COLO668 (cell line): ENCODE measurements around the gene FAM204A.

Source experiments
- DNase-seq: peaks from one replicate; lab custom pipeline; 2025; ENCODE audit not compliant: unreplicated experiment; lab: John Stamatoyannopoulos, UW

FAM204A gene

GRCh38 chr10:118287076-118287806 is 54.9 kb downstream of the FAM204A start:
- DNase-seq, result no peak

DNA sequence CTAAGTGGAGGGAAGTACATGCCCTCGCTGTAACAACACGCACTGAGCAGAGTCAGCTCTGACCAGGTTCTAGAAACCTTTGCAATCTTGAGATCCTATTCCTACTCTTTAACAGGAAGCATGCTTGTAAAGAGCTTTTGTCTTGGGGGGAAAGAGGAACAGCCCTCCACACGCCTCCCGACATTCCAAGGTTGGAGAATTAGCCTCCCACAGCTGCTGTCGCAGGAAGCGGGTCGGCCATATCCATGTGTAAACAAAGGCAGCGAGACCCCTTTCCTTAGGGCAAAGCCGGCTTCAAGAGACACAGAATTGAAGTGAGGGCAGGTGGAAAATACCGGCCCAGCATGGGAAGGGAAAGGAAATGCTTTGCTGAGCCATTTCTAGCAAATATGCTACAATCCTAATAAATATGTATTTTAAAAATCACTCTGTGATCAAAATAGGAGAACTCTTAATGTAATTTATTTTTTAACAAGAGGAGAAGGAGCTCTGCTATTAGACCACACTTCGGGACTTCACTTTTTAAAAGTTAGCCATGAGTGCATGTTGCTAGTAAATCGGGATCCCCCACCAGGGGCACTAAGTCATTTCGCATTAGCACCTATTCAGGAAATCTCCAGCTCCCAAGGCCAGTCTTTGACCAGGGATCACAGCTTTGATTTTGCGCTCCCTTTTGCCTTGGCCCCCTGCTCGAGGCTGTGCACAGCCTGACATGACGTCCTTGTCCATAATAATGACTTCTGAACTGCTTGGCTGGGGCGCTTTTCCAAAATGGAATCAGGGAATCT is 55.9 kb downstream of the FAM204A start:
- no peak for DNase-seq

DNA sequence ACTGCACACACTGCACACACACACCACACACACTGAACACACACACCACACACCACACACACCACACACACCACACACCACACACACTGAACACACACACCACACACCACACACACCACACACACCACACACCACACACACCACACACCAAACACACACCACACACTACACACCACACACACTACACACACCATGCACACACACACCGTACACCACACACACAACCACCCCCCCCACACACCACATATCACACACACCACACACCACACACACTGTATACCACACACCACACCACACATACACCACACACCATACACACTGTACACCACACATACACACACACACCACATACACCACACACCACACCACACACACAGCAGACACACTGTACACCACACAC is 59.5 kb downstream of the FAM204A start:
- DNase-seq, result no peak

DNA sequence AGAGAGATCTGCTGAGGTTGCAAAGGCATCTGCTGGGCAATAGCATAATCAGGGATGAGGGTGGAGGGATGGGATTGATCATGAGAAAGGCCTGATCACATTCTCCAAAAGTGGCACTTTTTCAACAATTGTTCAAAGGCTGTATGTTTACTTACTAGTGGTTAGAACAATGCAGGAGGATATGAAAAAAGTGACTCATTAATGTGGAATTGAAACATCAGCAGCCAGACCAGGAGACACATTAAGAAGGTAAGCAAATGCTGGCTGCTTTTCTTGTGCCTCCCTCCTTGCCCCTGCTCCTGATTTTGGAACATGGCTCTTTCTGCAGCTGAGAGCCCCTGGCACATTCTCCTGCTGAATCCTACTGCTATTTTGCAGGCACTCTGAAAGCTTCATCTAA is 63.5 kb downstream of the FAM204A start:
- no peak for DNase-seq

DNA sequence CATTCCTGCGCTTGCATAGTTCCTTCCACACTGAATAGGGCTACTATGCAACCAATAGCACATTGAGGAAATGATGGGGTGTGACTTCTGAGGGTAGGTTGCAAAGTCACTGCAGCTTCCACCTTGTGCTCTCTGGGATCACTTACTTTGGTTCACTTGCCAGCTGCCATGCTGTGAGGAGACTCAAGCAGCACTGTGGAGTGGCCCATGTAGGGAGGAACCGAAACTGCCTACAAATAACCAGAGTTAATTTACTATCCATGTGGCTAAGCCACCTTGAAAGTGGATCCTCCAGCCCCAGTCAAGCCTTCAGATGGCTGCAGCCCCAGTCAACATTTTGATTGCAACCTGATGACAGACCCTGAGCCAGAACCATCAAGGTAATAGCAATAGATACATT is 64.3 kb downstream of the FAM204A start:
- DNase-seq, result no peak

GRCh38 chr10:118276727-118277126 is 65.4 kb downstream of the FAM204A start:
- DNase-seq, result no peak

- DNase-seq, result no peak
These were observed 65.9 kb downstream of the FAM204A start for GRCh38 chr10:118276204-118276603.

DNA sequence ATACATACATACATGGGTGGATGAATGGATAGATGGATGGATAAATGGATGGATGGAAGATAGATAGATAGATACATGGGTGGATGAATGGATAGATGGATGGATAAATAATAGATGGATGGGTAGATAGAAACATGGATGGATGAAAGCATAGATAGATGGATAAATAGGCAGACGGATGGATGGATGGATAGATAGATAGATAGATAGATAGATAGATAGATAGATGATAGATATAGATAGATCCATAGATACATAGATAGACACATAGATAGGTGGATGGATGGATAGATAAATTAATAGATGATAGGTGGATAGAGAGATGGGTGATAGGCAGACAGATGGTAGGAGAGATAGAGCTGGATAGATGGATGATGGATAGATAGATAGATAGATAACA is 68.5 kb downstream of the FAM204A start:
- no peak for DNase-seq

DNA sequence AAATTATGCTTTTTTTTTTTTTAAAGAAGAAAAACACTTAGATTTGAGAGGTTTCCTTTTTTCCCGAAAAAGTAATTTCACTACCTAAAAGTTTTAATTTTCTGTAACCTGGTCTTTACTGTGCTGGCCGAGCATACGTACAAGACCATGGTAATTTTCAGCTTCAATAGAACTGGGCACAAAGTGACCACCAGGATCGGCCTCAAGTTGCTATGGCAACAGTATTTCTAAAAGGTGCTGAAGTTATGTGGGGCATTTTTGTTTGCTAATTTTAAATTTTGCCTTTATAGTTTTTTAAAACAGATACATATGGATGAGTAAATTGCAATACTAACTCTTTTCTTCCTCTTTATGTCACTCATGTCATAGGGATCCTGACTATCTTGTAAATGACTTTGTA is 69.4 kb downstream of the FAM204A start:
- no peak for DNase-seq

DNA sequence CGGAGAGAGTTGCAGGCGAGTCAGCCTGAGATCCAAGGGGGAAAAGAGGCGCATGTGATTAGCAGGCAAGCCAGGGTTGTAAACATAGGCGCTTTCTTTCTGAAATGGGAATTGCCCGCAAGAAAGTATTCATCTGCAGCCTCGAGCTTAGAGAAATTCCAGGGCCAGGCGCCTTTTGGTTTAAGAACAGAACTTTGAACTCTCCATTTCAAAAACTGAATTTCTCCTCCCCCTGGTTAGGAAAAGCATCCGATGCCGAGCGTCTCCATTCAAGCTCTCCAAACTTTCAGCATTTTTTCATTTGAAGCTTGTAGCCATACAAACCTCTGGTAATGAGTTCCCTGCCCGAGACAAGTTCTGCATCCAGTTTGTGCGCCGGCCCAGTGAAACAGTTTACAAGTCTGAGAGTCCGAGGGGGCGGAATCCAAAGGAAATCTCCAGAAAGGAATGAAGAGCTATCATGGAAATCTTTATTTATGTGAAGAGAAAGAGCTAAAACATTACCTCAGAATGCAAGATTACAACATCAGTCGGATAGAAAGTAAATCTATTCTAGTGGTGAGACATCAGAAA is 69.9 kb downstream of the FAM204A start:
- no peak for DNase-seq

GRCh38 chr10:118271671-118272070 is 70.5 kb downstream of the FAM204A start:
- no peak for DNase-seq

DNA sequence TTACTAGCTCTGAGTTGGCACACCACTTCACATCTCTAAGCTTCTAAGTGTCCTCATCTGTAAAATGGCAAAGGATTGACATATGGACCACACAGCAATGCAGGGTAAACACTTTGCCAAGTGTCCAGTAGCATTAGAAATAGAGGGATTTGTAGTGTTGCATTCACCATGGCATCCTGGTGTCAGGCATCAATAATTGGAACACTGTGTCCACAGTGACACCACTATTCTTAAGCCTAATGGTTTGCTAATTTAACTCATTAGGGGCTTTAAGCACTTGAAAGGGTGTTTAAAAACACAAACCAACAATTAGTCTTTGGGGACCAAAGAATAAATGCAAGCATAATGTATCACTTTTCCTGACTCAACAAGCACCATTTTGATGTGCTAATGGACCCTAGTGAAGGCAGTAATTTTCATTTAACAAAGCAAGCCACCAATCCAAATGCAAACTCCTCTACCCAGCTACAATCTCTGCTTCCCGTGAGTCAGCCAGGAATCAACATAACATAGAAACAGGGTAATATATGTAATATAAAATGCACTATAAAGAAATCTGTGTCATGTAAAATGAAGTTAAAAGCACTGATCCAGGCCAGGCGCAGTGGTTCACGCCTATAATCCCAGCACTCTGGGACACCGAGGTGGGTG is 75.9 kb downstream of the FAM204A start:
- DNase-seq, result no peak

GRCh38 chr10:118264838-118265470 is 77.2 kb downstream of the FAM204A start:
- no peak for DNase-seq

DNA sequence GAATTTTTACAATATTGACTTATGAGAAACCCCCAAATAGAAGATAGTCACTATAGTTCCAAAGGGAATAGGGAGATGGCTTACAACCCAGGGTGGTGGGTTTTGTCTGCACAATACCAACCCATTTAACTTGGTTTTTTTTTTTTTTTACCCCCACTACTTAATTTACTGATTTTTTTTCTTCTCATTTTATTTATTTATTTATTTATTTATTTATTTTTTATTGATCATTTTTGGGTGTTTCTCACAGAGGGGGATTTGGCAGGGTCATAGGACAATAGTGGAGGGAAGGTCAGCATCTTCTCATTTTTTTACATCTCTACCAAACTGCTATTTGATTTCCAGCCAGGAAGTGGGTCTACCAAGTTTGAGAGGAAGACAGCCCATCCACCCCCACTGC is 77.9 kb downstream of the FAM204A start:
- no peak for DNase-seq

GRCh38 chr10:118262538-118262937 is 79.6 kb downstream of the FAM204A start:
- DNase-seq, result no peak

DNA sequence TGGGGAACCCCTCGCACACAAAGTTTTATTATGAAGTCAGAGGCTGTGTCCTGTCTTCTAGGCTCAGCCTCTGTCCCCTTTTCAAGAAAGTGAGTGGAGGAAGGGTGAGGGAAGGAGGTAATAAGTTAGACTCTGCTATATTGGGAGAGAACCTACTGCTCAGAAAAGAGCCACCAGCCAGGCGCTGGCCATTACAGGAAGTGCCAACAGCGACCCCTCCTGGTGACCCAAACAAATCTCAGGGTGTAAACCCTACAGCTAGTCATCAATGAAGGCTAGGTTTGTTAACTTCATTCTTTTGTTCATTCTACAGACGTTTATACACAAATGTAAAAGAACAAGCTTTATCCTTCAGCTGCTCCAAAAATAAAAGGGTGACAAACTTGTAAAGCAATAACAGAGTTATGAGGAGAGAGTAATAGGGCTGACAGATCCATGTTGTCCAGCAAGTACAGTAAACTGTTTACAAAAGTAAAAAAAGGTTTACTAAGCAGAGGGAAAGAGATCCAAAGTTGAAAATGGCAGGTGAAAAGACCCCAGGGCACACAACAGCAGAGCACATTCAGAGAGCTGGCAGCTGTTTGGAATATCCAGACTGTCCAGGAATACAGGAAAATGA is 82.7 kb downstream of the FAM204A start:
- peak; percentile 17 for DNase-seq

DNA sequence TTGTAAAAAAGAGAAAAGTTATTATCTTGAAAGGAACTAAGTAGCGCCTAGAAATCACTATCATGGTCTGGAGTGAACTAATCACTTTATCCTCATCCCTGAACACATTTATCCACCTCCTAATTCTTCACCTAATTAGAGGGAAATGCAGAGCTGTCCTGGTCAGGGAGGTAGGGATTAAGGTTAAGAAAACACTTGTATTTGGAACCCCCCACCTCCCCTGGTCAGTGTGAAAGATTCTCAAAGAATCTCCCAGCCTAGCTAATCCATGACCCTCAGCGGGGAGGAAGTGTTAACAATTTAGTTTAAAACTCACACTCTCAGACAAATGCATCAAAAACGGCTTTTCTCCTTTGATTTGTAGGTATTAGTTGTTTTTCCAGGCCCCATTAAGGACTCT is 83.8 kb downstream of the FAM204A start:
- DNase-seq, result no peak

DNA sequence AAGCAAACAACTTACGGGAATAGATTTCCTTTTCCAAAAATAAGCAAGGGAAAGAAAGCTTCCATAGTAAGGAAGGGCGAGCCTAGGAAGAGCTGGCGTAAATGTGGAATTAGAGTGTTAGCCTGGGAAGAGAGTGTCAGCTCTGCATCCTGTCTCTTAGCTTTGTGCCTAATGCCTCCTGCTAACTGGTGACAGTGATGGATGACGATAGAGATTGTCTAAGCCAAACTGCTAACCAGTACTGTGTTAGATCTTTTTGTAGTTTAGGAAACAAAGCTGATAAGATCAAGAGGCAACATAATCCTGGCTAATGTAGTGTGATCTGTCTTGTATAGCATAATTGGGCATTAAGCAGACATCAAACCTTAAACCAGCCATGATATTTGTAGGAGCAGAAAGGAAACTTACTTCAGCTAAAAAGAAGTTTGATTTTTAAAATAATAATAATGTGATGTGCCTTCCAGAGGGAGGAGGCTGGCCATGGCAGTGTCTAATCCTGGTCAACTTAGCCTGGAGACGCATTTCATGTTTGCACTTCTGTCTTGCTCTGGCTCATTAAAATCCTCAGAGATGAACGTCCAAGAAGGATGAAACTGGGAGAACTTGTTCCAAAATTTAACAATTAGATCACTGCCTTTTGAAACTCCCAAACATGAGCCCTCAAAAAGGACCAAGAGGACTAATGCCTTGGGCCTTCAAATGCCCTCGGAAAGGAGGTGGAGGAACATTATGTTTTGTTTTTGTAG is 85.1 kb downstream of the FAM204A start:
- DNase-seq, result no peak

DNA sequence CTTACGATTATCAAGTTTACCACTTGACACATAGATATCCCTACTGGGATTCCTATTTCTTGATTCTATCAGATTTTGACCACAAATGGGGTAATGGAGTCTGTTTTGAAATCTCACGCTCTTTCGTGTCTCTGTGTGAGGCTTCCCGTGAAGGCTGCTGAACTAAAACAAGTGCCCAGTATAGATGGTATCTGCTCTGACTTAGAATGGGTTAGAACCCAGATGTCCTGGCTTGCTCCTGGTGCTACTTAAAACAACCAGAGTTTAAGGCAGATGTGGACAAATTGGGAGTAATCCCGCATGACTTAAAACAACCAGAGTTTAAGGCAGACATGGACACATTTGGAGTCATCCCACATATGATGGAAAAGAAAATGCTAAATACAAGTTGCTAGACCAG is 85.9 kb downstream of the FAM204A start:
- no peak for DNase-seq

DNA sequence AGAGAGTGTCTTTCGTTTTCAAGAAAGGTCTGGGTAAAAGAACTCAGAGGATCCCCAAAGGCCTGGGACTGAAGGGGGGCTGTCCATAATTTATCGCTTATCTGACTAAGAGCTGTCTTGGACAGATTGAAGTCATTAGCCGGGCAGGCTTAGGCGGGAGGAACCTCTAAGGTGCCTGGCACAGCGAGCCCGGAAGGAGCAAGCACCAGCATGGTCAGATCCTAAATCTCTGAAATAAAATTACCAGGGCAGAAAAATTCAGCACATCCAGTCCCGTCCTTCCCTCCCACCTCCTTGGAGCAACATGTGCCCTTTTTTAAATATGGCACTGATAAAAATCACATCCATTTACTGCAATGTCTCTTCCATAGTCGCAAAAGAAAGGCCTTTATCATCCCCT is 86.8 kb downstream of the FAM204A start:
- no peak for DNase-seq
